Left forelimb (tissue), 1 donor: ENCODE data around the gene SERINC4.

Experiments used
- DNase-seq: peaks from one replicate; pipeline ENCODE4 v3.0.0-alpha.2; 2018; ENCODE audit warnings: low spot score

Gene SERINC4

DNA sequence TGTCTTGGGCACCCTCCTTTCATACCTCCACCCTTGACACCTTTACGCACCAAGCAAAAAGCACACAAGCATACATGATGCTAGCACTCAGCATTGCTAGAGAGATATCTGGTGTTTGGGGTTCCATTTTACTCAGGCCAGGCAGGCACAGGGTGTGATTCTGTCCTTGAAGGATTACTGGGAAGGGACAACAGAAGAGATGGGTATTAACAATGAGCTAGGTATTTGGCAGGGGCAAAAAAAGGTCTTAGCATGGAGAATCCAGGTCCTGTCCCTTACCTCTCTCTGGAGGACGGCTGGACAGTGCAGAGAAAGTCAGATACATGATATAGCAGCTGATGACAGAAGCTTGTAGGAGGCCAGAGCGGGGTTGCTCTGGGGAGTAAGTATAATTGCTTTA is 3.5 kb downstream of the SERINC4 start:
- no peak for DNase-seq

DNA sequence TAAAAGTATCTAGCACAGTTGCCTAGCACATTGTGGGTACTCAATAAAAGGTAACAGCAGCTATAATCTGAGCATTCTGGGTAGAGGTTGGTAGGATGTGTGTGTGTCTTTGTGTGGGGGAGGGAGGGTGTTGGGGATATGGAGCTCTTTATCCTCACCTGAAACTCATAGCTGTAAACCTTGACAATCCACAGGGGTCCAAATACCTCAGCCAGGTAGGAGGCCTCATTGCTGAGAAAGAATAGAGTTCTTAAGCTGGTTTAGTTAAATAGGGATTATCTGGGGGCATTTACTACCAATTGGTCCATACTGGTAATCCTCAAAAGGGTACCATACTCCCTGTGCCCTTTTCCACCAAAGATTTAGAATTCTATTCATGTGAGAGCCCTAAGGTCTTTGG is 4.0 kb downstream of the SERINC4 start:
- DNase-seq, result no peak

- no peak for DNase-seq
Measured at GRCh38 chr15:43795197-43795596, 4.8 kb downstream of the SERINC4 start.

- DNase-seq, result no peak
Measured at GRCh38 chr15:43794269-43795037, 5.6 kb downstream of the SERINC4 start.

DNA sequence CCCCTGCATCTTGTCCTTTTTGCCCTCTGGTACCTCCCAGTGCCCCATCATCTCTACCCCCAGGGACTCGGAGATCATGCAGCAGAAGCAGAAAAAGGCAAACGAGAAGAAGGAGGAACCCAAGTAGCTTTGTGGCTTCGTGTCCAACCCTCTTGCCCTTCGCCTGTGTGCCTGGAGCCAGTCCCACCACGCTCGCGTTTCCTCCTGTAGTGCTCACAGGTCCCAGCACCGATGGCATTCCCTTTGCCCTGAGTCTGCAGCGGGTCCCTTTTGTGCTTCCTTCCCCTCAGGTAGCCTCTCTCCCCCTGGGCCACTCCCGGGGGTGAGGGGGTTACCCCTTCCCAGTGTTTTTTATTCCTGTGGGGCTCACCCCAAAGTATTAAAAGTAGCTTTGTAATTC is 6.4 kb downstream of the SERINC4 start:
- no peak for DNase-seq

GRCh38 chr15:43792761-43793476 is 7.1 kb downstream of the SERINC4 start:
- no peak for DNase-seq

DNA sequence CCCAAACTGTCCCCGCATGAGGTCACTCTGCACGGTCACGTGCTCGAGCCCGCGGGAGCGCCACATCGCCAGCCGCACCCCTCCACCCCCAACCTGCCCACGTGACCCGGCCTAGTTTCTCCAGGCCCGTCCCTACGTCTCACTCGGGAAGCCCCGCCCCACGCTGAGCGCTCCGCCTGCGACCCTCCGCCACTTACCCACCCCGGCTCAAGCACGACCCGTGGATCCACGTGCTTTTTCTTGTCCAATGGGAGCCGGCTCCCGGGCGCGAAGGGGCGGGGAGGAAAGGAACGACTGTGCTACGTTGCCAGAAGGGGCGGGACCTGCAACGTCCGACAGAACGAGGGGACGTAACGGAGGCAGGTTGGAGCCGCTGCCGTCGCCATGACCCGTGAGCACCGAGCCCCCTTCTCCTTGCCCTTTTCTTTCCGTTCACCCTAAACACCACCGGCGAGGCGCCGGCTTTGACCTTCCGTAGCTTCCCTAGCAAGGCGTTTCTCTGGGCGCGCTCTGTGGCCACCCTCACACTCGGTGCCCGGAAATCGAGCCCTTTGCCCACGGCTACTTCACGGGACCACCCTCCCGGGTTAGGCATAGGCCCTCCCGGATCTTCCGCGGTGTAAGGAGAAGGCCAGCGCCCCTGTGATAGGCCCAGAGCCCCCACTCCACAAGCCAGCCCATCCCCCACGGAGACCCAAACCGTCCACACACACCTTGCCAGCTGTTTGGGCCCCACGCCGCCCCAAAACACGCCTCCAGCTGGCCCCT is 7.8 kb downstream of the SERINC4 start, which contains the start of gene SERF2:
Gene SERF2, plus strand, starts transcription at position 328 of the 768 bp plus-strand sequence. Its CDS starts 57 bp downstream, at position 385.
- peak; percentile 100 for DNase-seq

- DNase-seq, result no peak
Measured at GRCh38 chr15:43789409-43789808, 10.6 kb downstream of the SERINC4 start.

DNA sequence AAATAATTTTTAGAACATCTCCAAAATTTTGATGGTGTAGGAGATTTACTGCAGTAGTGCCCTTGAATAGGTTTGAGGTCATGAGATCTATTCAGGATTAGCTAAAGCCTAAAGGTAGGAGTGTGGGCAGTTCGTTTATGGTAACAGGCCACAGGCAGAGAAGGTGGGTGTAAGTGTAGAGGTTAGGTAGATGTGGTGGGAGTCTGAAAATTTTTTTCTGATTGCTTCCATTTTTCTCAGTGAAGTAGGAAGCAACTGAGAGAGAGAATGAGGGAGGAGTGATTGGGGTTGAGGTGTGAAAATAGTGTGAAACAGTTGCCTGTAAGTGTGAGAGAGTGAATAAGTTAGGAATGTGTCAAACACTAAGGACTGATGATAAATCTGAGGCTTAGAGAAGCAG is 21.0 kb downstream of the SERINC4 start:
- no peak for DNase-seq

GRCh38 chr15:43777267-43777914 is 22.6 kb downstream of the SERINC4 start:
- peak; percentile 82 for DNase-seq

DNA sequence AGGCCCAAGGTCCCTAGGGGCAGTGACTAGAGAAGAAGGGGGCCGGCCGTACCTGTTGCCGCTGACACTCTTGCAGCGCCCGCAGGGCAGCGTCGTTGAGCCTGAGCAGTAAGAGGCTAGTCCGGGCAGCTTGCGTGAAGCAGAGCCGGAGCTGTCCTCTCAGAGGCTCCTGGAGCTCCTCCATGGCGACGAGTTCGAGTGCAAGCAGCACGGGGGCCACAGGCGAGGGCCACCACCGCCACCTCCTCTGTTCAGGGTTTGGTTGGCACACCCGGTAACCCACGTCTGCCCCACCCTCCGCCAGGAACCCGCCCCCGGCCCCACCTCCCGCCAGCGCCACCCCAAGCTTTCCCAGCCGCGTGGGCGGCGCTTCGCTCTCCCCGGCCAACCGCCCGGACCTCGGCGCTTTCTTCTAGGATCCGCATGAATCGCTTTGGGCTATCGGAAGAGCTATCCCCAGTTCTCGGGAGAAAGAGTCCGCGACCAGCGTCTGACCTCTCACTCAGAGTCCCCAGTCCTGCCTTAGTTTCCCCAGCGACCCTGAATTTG is 23.2 kb downstream of the SERINC4 start, which contains the start of gene ELL3:
Gene ELL3, minus strand, starts transcription at position 249 of the 549 bp plus-strand sequence. Its CDS starts 65 bp downstream, at position 184.
- peak; percentile 87 for DNase-seq

DNA sequence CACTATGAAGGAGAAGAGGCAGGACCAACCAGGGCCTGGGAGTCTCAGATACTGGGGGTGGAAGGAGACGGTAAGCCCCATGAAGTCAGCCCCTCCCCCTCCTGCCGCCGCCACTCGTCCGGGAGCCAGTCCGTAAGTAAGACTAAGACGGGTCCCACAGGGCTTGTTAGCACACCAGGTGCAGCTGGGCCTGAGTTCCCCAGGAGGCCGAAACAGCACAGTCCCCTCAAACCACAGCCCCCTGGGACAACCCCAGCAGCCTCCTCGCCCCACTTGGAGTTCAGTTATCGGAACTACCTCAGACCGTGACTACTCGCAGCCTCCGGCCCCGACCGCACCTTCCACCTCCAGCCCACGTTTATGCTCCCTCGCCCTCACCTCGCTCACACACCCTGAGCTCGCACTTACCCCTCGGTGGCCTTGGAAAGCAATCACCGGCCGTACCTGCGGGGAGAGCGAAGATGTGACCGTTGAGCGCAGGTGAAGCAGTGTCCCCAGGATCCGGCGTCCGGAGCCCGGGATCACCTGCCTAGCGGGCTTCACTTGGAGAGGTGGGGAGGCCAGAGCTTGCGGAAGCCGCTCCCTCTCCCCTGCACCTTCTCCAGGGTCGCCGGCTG is 23.8 kb downstream of the SERINC4 start:
- no peak for DNase-seq

DNA sequence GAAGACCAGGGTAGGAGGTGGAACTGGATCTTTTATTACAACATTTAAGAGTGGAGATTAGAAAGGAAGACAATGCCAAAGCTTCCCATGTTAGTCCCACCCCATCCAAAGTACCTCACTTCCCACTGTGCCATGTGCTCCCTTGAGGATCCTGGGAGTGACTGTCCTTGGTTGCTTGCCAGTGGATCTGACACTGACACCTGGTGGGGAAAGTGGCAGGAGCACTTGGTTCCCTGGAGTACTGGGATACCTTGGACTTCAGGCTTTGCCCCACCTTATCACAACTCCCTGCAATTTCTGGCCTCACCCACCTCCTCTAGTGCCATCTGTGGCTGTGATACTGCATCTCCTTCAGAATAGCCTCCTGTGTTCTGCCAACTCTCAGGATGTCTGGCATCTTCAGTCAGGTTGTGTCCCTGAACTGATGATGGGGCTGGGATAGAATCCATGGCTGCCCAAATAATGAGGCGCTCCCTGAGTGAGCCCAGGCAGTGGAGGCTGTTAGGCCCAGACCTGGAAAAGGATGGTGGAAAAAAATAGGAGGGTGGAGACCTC is 24.5 kb downstream of the SERINC4 start:
- DNase-seq, result no peak

DNA sequence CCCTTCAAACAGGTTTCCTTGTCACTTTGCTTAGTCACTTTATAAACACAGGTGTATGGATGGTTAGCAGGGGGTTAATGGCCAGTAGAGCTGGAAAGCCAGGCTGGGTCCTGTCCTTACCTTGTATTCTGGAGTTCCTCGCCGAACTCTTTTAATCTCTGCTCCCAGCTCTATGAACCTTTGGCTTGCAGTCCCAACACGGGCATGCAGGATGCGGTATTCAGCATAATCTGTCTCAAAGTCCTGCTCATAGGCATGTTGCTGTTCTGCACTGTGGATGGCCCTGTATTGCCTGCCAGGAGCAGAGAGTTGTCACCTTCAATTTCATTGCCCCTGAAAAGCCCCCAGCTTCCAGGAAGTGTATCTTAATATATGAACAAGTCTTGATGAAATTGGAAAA is 26.0 kb downstream of the SERINC4 start:
- no peak for DNase-seq

DNA sequence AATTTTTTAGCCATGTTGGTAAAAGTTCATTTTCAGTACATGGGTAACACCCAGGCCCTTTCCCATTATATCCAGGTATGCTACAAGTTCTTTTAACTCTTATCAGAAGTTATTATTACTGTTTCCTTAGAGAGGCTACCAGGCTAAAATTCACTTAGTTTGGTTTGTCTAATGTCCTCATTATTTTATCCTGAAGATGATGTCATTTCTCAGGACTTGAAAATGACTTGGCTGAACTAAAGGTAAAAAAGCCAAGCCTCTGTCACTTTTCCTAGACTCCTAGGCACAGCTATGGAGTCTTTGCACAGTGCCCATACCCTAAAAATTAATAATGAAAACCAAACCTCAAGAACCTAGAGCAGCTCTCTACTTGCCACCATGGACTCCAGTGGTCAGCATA is 27.4 kb downstream of the SERINC4 start:
- no peak for DNase-seq

DNA sequence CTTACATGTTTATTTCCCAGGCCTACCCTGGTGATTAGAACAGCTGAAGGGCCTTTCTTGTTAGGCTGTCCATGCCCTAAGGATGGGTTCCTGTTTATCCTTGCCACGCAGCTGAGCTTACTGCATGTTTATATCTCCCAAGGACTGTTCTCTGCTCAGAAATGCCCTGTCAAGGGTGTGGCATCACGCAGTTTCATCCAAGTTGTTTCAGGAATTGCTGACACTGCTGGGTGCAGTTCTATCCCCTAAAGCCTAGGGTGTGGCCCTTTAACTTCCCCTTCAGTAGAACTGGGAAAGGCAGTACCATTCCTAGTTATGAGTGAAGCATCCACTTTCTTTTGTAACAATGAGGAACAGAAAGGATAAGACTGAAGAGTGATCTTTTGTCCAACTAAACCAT is 28.2 kb downstream of the SERINC4 start:
- no peak for DNase-seq

DNA sequence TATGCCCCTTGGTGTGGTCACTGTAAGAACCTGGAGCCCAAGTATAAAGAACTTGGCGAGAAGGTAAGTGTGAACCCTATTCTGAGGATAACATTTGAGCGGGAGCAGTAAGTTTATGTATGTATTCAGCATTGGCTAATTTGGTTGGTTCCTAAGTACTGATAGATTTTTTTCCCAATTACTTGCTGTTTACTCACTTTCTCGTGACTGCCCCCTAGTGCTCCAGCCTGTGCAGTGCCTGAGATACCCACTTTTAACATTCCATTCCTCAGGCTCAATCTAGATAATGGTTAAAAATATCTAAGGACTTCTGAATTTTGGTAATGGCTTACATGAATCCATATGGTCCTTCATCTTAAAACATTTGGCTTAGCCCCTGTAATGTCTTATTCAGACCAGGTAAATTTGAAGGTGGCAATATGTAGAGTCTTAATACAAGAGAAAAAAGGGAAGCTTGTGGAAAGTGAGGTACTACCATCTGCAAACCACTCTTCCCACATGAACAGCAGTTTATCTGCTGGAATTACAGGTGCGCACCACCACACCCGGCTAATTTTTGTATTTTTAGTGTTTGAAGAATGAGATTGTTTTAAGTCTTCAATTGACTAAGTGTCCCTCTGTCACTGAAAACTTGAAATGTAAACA is 30.3 kb downstream of the SERINC4 start:
- DNase-seq, result no peak

GRCh38 chr15:43763819-43764446 is 36.1 kb downstream of the SERINC4 start:
- no peak for DNase-seq

DNA sequence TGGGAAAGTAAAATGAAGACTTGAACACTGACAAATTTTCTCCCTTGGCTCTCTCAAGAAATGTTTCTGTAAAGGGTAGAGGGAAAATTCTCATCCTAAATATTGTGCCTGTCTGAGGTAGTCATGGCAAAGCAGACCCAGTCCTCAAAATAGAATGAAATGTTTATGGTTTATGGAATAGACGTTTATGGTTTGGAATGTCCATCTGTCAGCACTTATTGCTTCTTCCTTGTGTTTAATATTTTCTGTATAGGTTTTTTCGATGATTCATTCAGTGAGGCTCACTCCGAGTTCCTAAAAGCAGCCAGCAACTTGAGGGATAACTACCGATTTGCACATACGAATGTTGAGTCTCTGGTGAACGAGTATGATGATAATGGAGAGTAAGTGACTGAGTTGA is 37.2 kb downstream of the SERINC4 start:
- no peak for DNase-seq

- DNase-seq, result no peak
Measured at GRCh38 chr15:43751885-43752284, 48.1 kb downstream of the SERINC4 start.
